CD4-positive, alpha-beta memory T cell (primary cell): Measurements from ENCODE around the gene SLC26A9. TPM values are rescaled to one million over a fixed set of nuclear protein-coding genes. Genes with fewer than 3 reads are reported as not detected.

Experiments
- CTCF ChIA-PET: fragments of 350-600 bp; sonication (Branson Sonifier 250); formaldehyde crosslinking; loops from one replicate; lab custom pipeline; 2021; ENCODE audit warnings: inconsistent platforms; ENCODE audit not compliant: partially characterized antibody; lab: Charles Lee
- POLR2A ChIA-PET: fragments of 350-600 bp; sonication (Branson Sonifier 250); formaldehyde crosslinking; loops from one replicate; lab custom pipeline; 2021; ENCODE audit not compliant: partially characterized antibody; lab: Charles Lee
- DNase-seq, 5 donors: peaks; one replicate each; pipeline versions ENCODE4 v3.0.0 to v3.0.0-alpha.2; 2020 to 2022; ENCODE audit warnings: mixed read lengths in 1 of 5
- H3K27ac ChIP-seq: one replicate; pipeline ENCODE4 v1.7.0; 2013; ENCODE audit warnings: low read depth, low read length
- H3K27me3 ChIP-seq: 2 replicates; pipeline ENCODE4 v1.7.0; 2013; ENCODE audit warnings: mild to moderate bottlenecking, low read length, moderate library complexity; ENCODE audit not compliant: insufficient read depth
- H3K36me3 ChIP-seq: 2 replicates; pipeline ENCODE4 v1.7.0; 2013; ENCODE audit warnings: mild to moderate bottlenecking, low read length, moderate library complexity; ENCODE audit not compliant: insufficient read depth
- H3K4me1 ChIP-seq: 2 replicates; pipeline ENCODE4 v1.7.0; 2013; ENCODE audit warnings: mild to moderate bottlenecking, low read length, moderate library complexity; ENCODE audit not compliant: insufficient read depth
- H3K4me3 ChIP-seq, 2 donors: one replicate each; pipeline ENCODE4 v1.7.0; 2013; ENCODE audit warnings: low read length in 2 of 2, mild to moderate bottlenecking in 1 of 2
- H3K9me3 ChIP-seq, 2 donors: one replicate each; pipeline ENCODE4 v1.7.0; 2013; ENCODE audit warnings: low read length in 2 of 2, control low read depth in 1 of 2; ENCODE audit not compliant: control insufficient read depth in 1 of 2
- H3K27ac Mint-ChIP-seq, 7 donors: one replicate each; pipeline ENCODE4 v1.8.0; 2020 to 2021; ENCODE audit warnings: mixed read lengths in 7 of 7, mild to moderate bottlenecking in 6 of 7, inconsistent platforms in 3 of 7, moderate library complexity in 3 of 7
- H3K27me3 Mint-ChIP-seq, 2 donors: one replicate each; pipeline ENCODE4 v1.8.0; 2020 to 2021; ENCODE audit warnings: mixed read lengths in 2 of 2
- H3K36me3 Mint-ChIP-seq, 2 donors: one replicate each; pipeline ENCODE4 v1.8.0; 2020 to 2021; ENCODE audit warnings: mixed read lengths in 2 of 2, inconsistent platforms in 1 of 2, mild to moderate bottlenecking in 1 of 2
- H3K4me1 Mint-ChIP-seq, 4 donors: one replicate each; pipeline ENCODE4 v1.8.0; 2020 to 2021; ENCODE audit warnings: mixed read lengths in 4 of 4, mild to moderate bottlenecking in 1 of 4
- H3K4me3 Mint-ChIP-seq, 8 donors: one replicate each; pipeline ENCODE4 v1.8.0; 2020 to 2021; ENCODE audit warnings: mixed read lengths in 8 of 8, mild to moderate bottlenecking in 7 of 8, moderate library complexity in 6 of 8, inconsistent platforms in 3 of 8
- H3K9me3 Mint-ChIP-seq, 8 donors: one replicate each; pipeline ENCODE4 v1.8.0; 2020 to 2021; ENCODE audit warnings: mixed read lengths in 8 of 8, mild to moderate bottlenecking in 5 of 8, inconsistent platforms in 3 of 8, moderate library complexity in 1 of 8
- intact Hi-C: fragments of 100-400 bp; cut with micrococcal nuclease; formaldehyde crosslinking; loops from one replicate; pipeline ENCODE4 v1.15.1; 2023
- polyA plus RNA-seq, 2 donors: library from polyadenylated mRNA; unstranded; fragments of 300-500 nt; fragmentation: Illumina TruSeq; gene quantifications; one replicate each; pipeline ENCODE4 v1.2.3, GENCODE V29; 2021
- total RNA-seq, 2 experiments: library from RNA; stranded (reverse); gene quantifications; one replicate each; pipeline ENCODE4 v1.2.3, GENCODE V29; 2021

The SLC26A9 gene
- total and polyA plus RNA-seq, 4 experiments from 2014 or later = not detected

GRCh38 chr1:205921570-205921909, 21.7 kb downstream of the SLC26A9 start:
- Mint-ChIP-seq H3K36me3 (no peaks in the 10 kb centered on the region), H3K4me3 (no peak overlapping the region), H3K27ac (no peak overlapping the region), H3K27me3 (peaks cover 0 to under 1% of the 10 kb centered on the region in 2 donors), H3K9me3 (no peaks in the 10 kb centered on the region), H3K4me1 (no peaks in the 10 kb centered on the region)
- Histone ChIP-seq H3K4me1 (no peaks in the 10 kb centered on the region), H3K4me3 (no peak overlapping the region), H3K27ac (no peak overlapping the region), H3K36me3 (no peaks in the 10 kb centered on the region), H3K9me3 (no peaks in the 10 kb centered on the region), H3K27me3 (no peaks in the 10 kb centered on the region)
- ChIA-PET POLR2A (no interaction called here), CTCF (interaction anchor here (1.0 kb wide), 1 partner anchor 185 kb away, joined by 3 read pairs; no protein-coding TSS in a partner anchor)
- intact Hi-C loops = no loop called here
- no peak for DNase-seq

- Mint-ChIP-seq H3K4me3 (no peak overlapping the region), H3K9me3 (no peaks in the 10 kb centered on the region), H3K4me1 (no peaks in the 10 kb centered on the region), H3K27ac (no peak overlapping the region), H3K36me3 (no peaks in the 10 kb centered on the region), H3K27me3 (peaks cover 0 to 2% of the 10 kb centered on the region in 2 donors)
- DNase-seq = no peak
- intact Hi-C loops = no loop called here
- Histone ChIP-seq H3K27me3 (no peaks in the 10 kb centered on the region), H3K27ac (no peak overlapping the region), H3K4me3 (no peak overlapping the region), H3K36me3 (no peaks in the 10 kb centered on the region), H3K4me1 (no peaks in the 10 kb centered on the region), H3K9me3 (no peaks in the 10 kb centered on the region)
- POLR2A ChIA-PET = no interaction called here
- CTCF ChIA-PET = interaction anchor here (1.0 to 5.1 kb wide), 2 partner anchors 56 to 186 kb away, joined by 3 to 43 read pairs; no protein-coding TSS in a partner anchor
Observed at GRCh38 chr1:205920861-205921569, 22.2 kb downstream of the SLC26A9 start.

- Histone ChIP-seq H3K36me3 (no peaks in the 10 kb centered on the region), H3K27me3 (no peaks in the 10 kb centered on the region), H3K9me3 (no peaks in the 10 kb centered on the region), H3K4me3 (no peak overlapping the region), H3K4me1 (no peaks in the 10 kb centered on the region), H3K27ac (no peak overlapping the region)
- H3K4me1 Mint-ChIP-seq = peaks cover 0 to under 1% (median 0%) of the 10 kb centered on the region in 4 donors
- H3K9me3 Mint-ChIP-seq = no peaks in the 10 kb centered on the region
- peaks cover 0 to 5% of the 10 kb centered on the region in 2 donors for H3K27me3 Mint-ChIP-seq
- CTCF ChIA-PET = interaction anchor here (0.8 to 5.1 kb wide), 3 partner anchors 57 to 209 kb away, joined by 3 to 43 read pairs (median 4); no protein-coding TSS in a partner anchor
- no peak overlapping the region for H3K27ac Mint-ChIP-seq
- POLR2A ChIA-PET = no interaction called here
- intact Hi-C loops = no loop called here
- no peaks in the 10 kb centered on the region for H3K36me3 Mint-ChIP-seq
- DNase-seq = no peak
- no peak overlapping the region for H3K4me3 Mint-ChIP-seq
Observed at GRCh38 chr1:205920159-205920558, 23.1 kb downstream of the SLC26A9 start.

- H3K4me3 Mint-ChIP-seq = no peak overlapping the region
- H3K36me3 Mint-ChIP-seq = no peaks in the 10 kb centered on the region
- peak; percentile 41 to 62 (median 51) for DNase-seq
- no peak overlapping the region for H3K27ac ChIP-seq
- peaks cover 0 to 5% of the 10 kb centered on the region in 2 donors for H3K27me3 Mint-ChIP-seq
- H3K4me3 ChIP-seq = no peak overlapping the region
- H3K4me1 ChIP-seq = no peaks in the 10 kb centered on the region
- no peaks in the 10 kb centered on the region for H3K9me3 ChIP-seq
- ChIA-PET POLR2A (no interaction called here), CTCF (interaction anchor here (0.6 to 5.1 kb wide), 17 partner anchors 8 to 260 kb away, joined by 3 to 43 read pairs (median 4); no protein-coding TSS in a partner anchor)
- no peaks in the 10 kb centered on the region for H3K36me3 ChIP-seq
- intact Hi-C loops = loop anchor here (1.0 kb wide), 3 partner anchors 58 to 187 kb away; no protein-coding TSS in a partner anchor
- H3K27me3 ChIP-seq = no peaks in the 10 kb centered on the region
- peaks cover 0 to 1% (median 0%) of the 10 kb centered on the region in 4 donors for H3K4me1 Mint-ChIP-seq
- H3K27ac Mint-ChIP-seq = no peak overlapping the region
- no peaks in the 10 kb centered on the region for H3K9me3 Mint-ChIP-seq
Observed at GRCh38 chr1:205918955-205919746, 24.1 kb downstream of the SLC26A9 start.

GRCh38 chr1:205917466-205918238, 25.6 kb downstream of the SLC26A9 start:
- ChIA-PET CTCF (interaction anchor here (0.6 to 5.1 kb wide), 18 partner anchors 9 to 260 kb away, joined by 3 to 43 read pairs (median 4); partner anchors contain the start of gene SLC26A9), POLR2A (no interaction called here)
- H3K27me3 Mint-ChIP-seq = peaks cover 3 to 5% of the 10 kb centered on the region in 2 donors
- no peaks in the 10 kb centered on the region for H3K9me3 Mint-ChIP-seq
- peak overlapping the region in 1 of 7 donors; percentile 61 for H3K27ac Mint-ChIP-seq
- Histone ChIP-seq H3K4me3 (no peak overlapping the region), H3K4me1 (no peaks in the 10 kb centered on the region), H3K9me3 (no peaks in the 10 kb centered on the region), H3K27ac (no peak overlapping the region), H3K36me3 (no peaks in the 10 kb centered on the region), H3K27me3 (no peaks in the 10 kb centered on the region)
- no peak for DNase-seq
- intact Hi-C loops = no loop called here
- no peaks in the 10 kb centered on the region for H3K36me3 Mint-ChIP-seq
- no peak overlapping the region for H3K4me3 Mint-ChIP-seq
- peaks cover 0 to 1% (median 0%) of the 10 kb centered on the region in 4 donors for H3K4me1 Mint-ChIP-seq

GRCh38 chr1:205916541-205916940, 26.7 kb downstream of the SLC26A9 start:
- no peaks in the 10 kb centered on the region for H3K36me3 ChIP-seq
- Mint-ChIP-seq H3K27ac (no peak overlapping the region), H3K36me3 (no peaks in the 10 kb centered on the region), H3K4me1 (peaks cover 0 to 1% (median 0%) of the 10 kb centered on the region in 4 donors), H3K27me3 (peaks cover 5 to 6% of the 10 kb centered on the region in 2 donors), H3K4me3 (no peak overlapping the region), H3K9me3 (no peaks in the 10 kb centered on the region)
- no peak overlapping the region for H3K4me3 ChIP-seq
- ChIA-PET CTCF (interaction anchor here (0.9 to 5.1 kb wide), 6 partner anchors 8 to 192 kb away, joined by 3 to 43 read pairs (median 4); no protein-coding TSS in a partner anchor), POLR2A (no interaction called here)
- H3K27me3 ChIP-seq = no peaks in the 10 kb centered on the region
- H3K9me3 ChIP-seq = no peaks in the 10 kb centered on the region
- H3K4me1 ChIP-seq = no peaks in the 10 kb centered on the region
- H3K27ac ChIP-seq = no peak overlapping the region
- intact Hi-C loops = no loop called here
- DNase-seq = no peak
